Measurements from ENCODE around the gene XIRP2.

XIRP2 gene

GRCh38 chr2:167196461-167197252 is 308.4 kb downstream of the XIRP2 start:
- Histone ChIP-seq H3K27ac (ENCODE audit: low read depth, low read length) (no peak overlapping the region), H3K9ac (ENCODE audit: low read length) (no peak overlapping the region)

GRCh38 chr2:167198009-167198408 is 309.7 kb downstream of the XIRP2 start:
- H3K4me1 ChIP-seq (ENCODE audit: control insufficient read depth, insufficient read depth, low read length): peaks cover 3% of the 10 kb centered on the region
- H3K27ac ChIP-seq (ENCODE audit: low read depth, low read length): no peak overlapping the region
- H3K27me3 ChIP-seq (ENCODE audit: control insufficient read depth, insufficient read depth, low read length): no peaks in the 10 kb centered on the region
- H3K36me3 ChIP-seq (ENCODE audit: control insufficient read depth, insufficient read depth, low read length): no peaks in the 10 kb centered on the region
- H3K9ac ChIP-seq (ENCODE audit: low read length): no peak overlapping the region
- no peak overlapping the region for H3K4me3 ChIP-seq (ENCODE audit: low read length)

More at GRCh38 chr2:167196461-167197252, 308.4 kb downstream of the XIRP2 start:
- Histone ChIP-seq H3K4me1 (ENCODE audit: control insufficient read depth, insufficient read depth, low read length) (peaks cover 5% of the 10 kb centered on the region), H3K36me3 (ENCODE audit: control insufficient read depth, insufficient read depth, low read length) (no peaks in the 10 kb centered on the region), H3K27me3 (ENCODE audit: control insufficient read depth, insufficient read depth, low read length) (no peaks in the 10 kb centered on the region), H3K4me3 (ENCODE audit: low read length) (no peak overlapping the region)

GRCh38 chr2:167198576-167198975 is 310.3 kb downstream of the XIRP2 start:
- Histone ChIP-seq H3K4me3 (ENCODE audit: low read length) (no peak overlapping the region), H3K27ac (ENCODE audit: low read depth, low read length) (no peak overlapping the region), H3K9ac (ENCODE audit: low read length) (no peak overlapping the region), H3K36me3 (ENCODE audit: control insufficient read depth, insufficient read depth, low read length) (no peaks in the 10 kb centered on the region), H3K27me3 (ENCODE audit: control insufficient read depth, insufficient read depth, low read length) (no peaks in the 10 kb centered on the region), H3K4me1 (ENCODE audit: control insufficient read depth, insufficient read depth, low read length) (peaks cover 3% of the 10 kb centered on the region)

- Histone ChIP-seq H3K4me3 (ENCODE audit: low read length) (no peak overlapping the region), H3K27ac (ENCODE audit: low read depth, low read length) (no peak overlapping the region), H3K36me3 (ENCODE audit: control insufficient read depth, insufficient read depth, low read length) (no peaks in the 10 kb centered on the region), H3K4me1 (ENCODE audit: control insufficient read depth, insufficient read depth, low read length) (peaks cover 3% of the 10 kb centered on the region), H3K27me3 (ENCODE audit: control insufficient read depth, insufficient read depth, low read length) (no peaks in the 10 kb centered on the region), H3K9ac (ENCODE audit: low read length) (no peak overlapping the region)
These were observed 311.7 kb downstream of the XIRP2 start for GRCh38 chr2:167200019-167200418.

GRCh38 chr2:167209784-167210183 is 321.5 kb downstream of the XIRP2 start:
- Histone ChIP-seq H3K36me3 (ENCODE audit: control insufficient read depth, insufficient read depth, low read length) (no peaks in the 10 kb centered on the region), H3K27ac (ENCODE audit: low read depth, low read length) (no peak overlapping the region), H3K9ac (ENCODE audit: low read length) (no peak overlapping the region), H3K4me1 (ENCODE audit: control insufficient read depth, insufficient read depth, low read length) (no peaks in the 10 kb centered on the region), H3K27me3 (ENCODE audit: control insufficient read depth, insufficient read depth, low read length) (no peaks in the 10 kb centered on the region), H3K4me3 (ENCODE audit: low read length) (no peak overlapping the region)

GRCh38 chr2:167212014-167212648 is 323.9 kb downstream of the XIRP2 start:
- no peak overlapping the region for H3K9ac ChIP-seq (ENCODE audit: low read length)
- H3K36me3 ChIP-seq (ENCODE audit: control insufficient read depth, insufficient read depth, low read length): no peaks in the 10 kb centered on the region
- H3K4me3 ChIP-seq (ENCODE audit: low read length): no peak overlapping the region
- H3K27ac ChIP-seq (ENCODE audit: low read depth, low read length): no peak overlapping the region
- no peaks in the 10 kb centered on the region for H3K4me1 ChIP-seq (ENCODE audit: control insufficient read depth, insufficient read depth, low read length)
- no peaks in the 10 kb centered on the region for H3K27me3 ChIP-seq (ENCODE audit: control insufficient read depth, insufficient read depth, low read length)

GRCh38 chr2:167215595-167215994 is 327.3 kb downstream of the XIRP2 start:
- Histone ChIP-seq H3K4me3 (ENCODE audit: low read length) (no peak overlapping the region), H3K9ac (ENCODE audit: low read length) (no peak overlapping the region), H3K4me1 (ENCODE audit: control insufficient read depth, insufficient read depth, low read length) (no peaks in the 10 kb centered on the region), H3K27ac (ENCODE audit: low read depth, low read length) (no peak overlapping the region), H3K27me3 (ENCODE audit: control insufficient read depth, insufficient read depth, low read length) (no peaks in the 10 kb centered on the region), H3K36me3 (ENCODE audit: control insufficient read depth, insufficient read depth, low read length) (no peaks in the 10 kb centered on the region)

GRCh38 chr2:167237478-167237877 is 349.2 kb downstream of the XIRP2 start:
- no peaks in the 10 kb centered on the region for H3K4me1 ChIP-seq (ENCODE audit: control insufficient read depth, insufficient read depth, low read length)
- no peaks in the 10 kb centered on the region for H3K36me3 ChIP-seq (ENCODE audit: control insufficient read depth, insufficient read depth, low read length)
- no peak overlapping the region for H3K4me3 ChIP-seq (ENCODE audit: low read length)
- no peak overlapping the region for H3K27ac ChIP-seq (ENCODE audit: low read depth, low read length)
- no peaks in the 10 kb centered on the region for H3K27me3 ChIP-seq (ENCODE audit: control insufficient read depth, insufficient read depth, low read length)
- no peak overlapping the region for H3K9ac ChIP-seq (ENCODE audit: low read length)

GRCh38 chr2:167240671-167241070 is 352.4 kb downstream of the XIRP2 start:
- H3K36me3 ChIP-seq (ENCODE audit: control insufficient read depth, insufficient read depth, low read length): no peaks in the 10 kb centered on the region
- no peak overlapping the region for H3K4me3 ChIP-seq (ENCODE audit: low read length)
- H3K9ac ChIP-seq (ENCODE audit: low read length): no peak overlapping the region
- H3K4me1 ChIP-seq (ENCODE audit: control insufficient read depth, insufficient read depth, low read length): no peaks in the 10 kb centered on the region
- H3K27me3 ChIP-seq (ENCODE audit: control insufficient read depth, insufficient read depth, low read length): no peaks in the 10 kb centered on the region
- H3K27ac ChIP-seq (ENCODE audit: low read depth, low read length): no peak overlapping the region

- Histone ChIP-seq H3K4me3 (ENCODE audit: low read length) (no peak overlapping the region), H3K27me3 (ENCODE audit: control insufficient read depth, insufficient read depth, low read length) (no peaks in the 10 kb centered on the region), H3K27ac (ENCODE audit: low read depth, low read length) (no peak overlapping the region), H3K9ac (ENCODE audit: low read length) (no peak overlapping the region), H3K36me3 (ENCODE audit: control insufficient read depth, insufficient read depth, low read length) (no peaks in the 10 kb centered on the region), H3K4me1 (ENCODE audit: control insufficient read depth, insufficient read depth, low read length) (no peaks in the 10 kb centered on the region)
These were observed 360.9 kb downstream of the XIRP2 start for GRCh38 chr2:167249197-167249596.

- Histone ChIP-seq H3K27me3 (ENCODE audit: control insufficient read depth, insufficient read depth, low read length) (no peaks in the 10 kb centered on the region), H3K9ac (ENCODE audit: low read length) (no peak overlapping the region), H3K4me1 (ENCODE audit: control insufficient read depth, insufficient read depth, low read length) (no peaks in the 10 kb centered on the region), H3K4me3 (ENCODE audit: low read length) (no peak overlapping the region), H3K27ac (ENCODE audit: low read depth, low read length) (no peak overlapping the region), H3K36me3 (ENCODE audit: control insufficient read depth, insufficient read depth, low read length) (no peaks in the 10 kb centered on the region)
These were observed 364.7 kb downstream of the XIRP2 start for GRCh38 chr2:167253025-167253424.

GRCh38 chr2:167254721-167255120 is 366.4 kb downstream of the XIRP2 start:
- Histone ChIP-seq H3K4me3 (ENCODE audit: low read length) (no peak overlapping the region), H3K27ac (ENCODE audit: low read depth, low read length) (no peak overlapping the region), H3K36me3 (ENCODE audit: control insufficient read depth, insufficient read depth, low read length) (no peaks in the 10 kb centered on the region), H3K4me1 (ENCODE audit: control insufficient read depth, insufficient read depth, low read length) (no peaks in the 10 kb centered on the region), H3K27me3 (ENCODE audit: control insufficient read depth, insufficient read depth, low read length) (no peaks in the 10 kb centered on the region), H3K9ac (ENCODE audit: low read length) (no peak overlapping the region)

GRCh38 chr2:167258712-167259111 is 370.4 kb downstream of the XIRP2 start:
- Histone ChIP-seq H3K4me1 (ENCODE audit: control insufficient read depth, insufficient read depth, low read length) (no peaks in the 10 kb centered on the region), H3K36me3 (ENCODE audit: control insufficient read depth, insufficient read depth, low read length) (no peaks in the 10 kb centered on the region), H3K9ac (ENCODE audit: low read length) (no peak overlapping the region), H3K27me3 (ENCODE audit: control insufficient read depth, insufficient read depth, low read length) (no peaks in the 10 kb centered on the region), H3K27ac (ENCODE audit: low read depth, low read length) (no peak overlapping the region), H3K4me3 (ENCODE audit: low read length) (no peak overlapping the region)
